Vagina (tissue), 2 donors: ENCODE measurements around the gene TMC1.

Experiments
- POLR2A ChIP-seq, 2 donors: fragments of 450-650 bp; IDR thresholded peaks; one replicate each; pipeline ENCODE4 v1.6.1; 2017; ENCODE audit warnings: antibody characterized with exemption in 2 of 2, mild to moderate bottlenecking in 2 of 2, moderate library complexity in 2 of 2
- POLR2AphosphoS5 ChIP-seq, 2 donors: sonication (generic); formaldehyde crosslinking; IDR thresholded peaks; one replicate each; pipeline ENCODE4 v1.9.0; 2017; ENCODE audit warnings: antibody characterized with exemption in 2 of 2, mild to moderate bottlenecking in 2 of 2, low read depth in 1 of 2; ENCODE audit not compliant: insufficient read depth in 1 of 2
- TF ChIP-seq, protein P1 (sequence below), 3 experiments: fragments of 450-650 bp in 2 of 3; fragments of 200-600 bp in 1 of 3; sonication (generic) in 1 of 3; IDR thresholded peaks; one replicate each; pipeline ENCODE4 v1.5.1; 2017 to 2019; ENCODE audit warnings: antibody characterized with exemption in 3 of 3, mild to moderate bottlenecking in 2 of 3, moderate library complexity in 2 of 3

DNA sequence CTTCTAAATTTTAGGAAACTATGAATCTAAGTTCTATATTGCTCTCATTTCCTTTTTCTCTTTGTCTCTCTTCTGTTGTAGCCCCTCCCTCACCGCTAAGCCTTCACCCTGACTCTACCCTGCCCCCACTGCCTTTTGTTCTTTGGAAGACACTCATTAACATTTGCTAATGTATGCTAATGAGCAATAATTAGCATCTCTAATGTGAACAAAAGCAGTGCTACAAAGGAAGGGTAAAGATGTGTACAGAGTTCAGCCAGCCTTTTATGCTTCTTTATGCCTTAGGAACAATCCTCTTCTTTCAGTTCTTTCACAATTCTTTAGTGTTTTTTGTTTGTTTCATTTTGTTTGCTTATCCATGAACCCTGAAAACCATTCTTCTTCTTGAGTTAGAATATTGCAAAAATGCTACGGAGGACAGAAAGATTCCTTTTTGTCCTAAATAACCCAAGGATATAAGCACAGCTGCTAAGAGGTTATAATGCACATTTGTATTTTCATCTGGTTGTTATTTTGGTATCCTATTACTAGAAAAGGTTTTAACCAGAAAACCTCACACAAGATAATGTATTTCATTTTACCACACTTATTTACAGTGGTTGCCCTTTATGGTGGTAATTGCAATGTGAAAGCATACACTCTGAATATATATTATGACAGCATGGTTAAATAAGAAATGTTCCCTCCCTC is 159.3 kb downstream of the TMC1 start:
- TF ChIP-seq POLR2A (IDR thresholded peaks at IDR 0.05) (no peak), POLR2AphosphoS5 (IDR thresholded peaks at IDR 0.05; ENCODE audit: insufficient read depth in 1 of 2, low read depth in 1 of 2) (no peak)
- TF ChIP-seq, protein P1, sequence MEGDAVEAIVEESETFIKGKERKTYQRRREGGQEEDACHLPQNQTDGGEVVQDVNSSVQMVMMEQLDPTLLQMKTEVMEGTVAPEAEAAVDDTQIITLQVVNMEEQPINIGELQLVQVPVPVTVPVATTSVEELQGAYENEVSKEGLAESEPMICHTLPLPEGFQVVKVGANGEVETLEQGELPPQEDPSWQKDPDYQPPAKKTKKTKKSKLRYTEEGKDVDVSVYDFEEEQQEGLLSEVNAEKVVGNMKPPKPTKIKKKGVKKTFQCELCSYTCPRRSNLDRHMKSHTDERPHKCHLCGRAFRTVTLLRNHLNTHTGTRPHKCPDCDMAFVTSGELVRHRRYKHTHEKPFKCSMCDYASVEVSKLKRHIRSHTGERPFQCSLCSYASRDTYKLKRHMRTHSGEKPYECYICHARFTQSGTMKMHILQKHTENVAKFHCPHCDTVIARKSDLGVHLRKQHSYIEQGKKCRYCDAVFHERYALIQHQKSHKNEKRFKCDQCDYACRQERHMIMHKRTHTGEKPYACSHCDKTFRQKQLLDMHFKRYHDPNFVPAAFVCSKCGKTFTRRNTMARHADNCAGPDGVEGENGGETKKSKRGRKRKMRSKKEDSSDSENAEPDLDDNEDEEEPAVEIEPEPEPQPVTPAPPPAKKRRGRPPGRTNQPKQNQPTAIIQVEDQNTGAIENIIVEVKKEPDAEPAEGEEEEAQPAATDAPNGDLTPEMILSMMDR (IDR thresholded peaks at IDR 0.05), result no peak
